H4 (cell line): Measurements from ENCODE around the gene ACR. TPM values are rescaled to one million over a fixed set of nuclear protein-coding genes. Genes with fewer than 3 reads are reported as not detected.
A peak's percentile ranks its signal among the peaks of the same experiment; 100 is the strongest.
"Not testable (repeated sequence)": the region's sequence is repeated elsewhere in the genome, so short reads cannot be mapped to it uniquely, and the experiment has no call there.

Experiments used
- DNase-seq: peaks from one replicate; pipeline ENCODE4 v3.0.0-alpha.2; 2015; ENCODE audit warnings: low spot score
- total RNA-seq: library from RNA; depleted of rRNA; stranded (reverse); fragments of >200 nt; shearing (Covaris generic); gene quantifications from 2 replicates; pipeline ENCODE4 v1.2.3, GENCODE V29; 2014; rRNA removed

The ACR gene
- total RNA-seq, 1 experiment from 2014 or later, result not detected

GRCh38 chr22:50780244-50780643, 42.2 kb downstream of the ACR start:
- DNase-seq, result not testable (repeated sequence)

- not testable (repeated sequence) for DNase-seq
Measured at GRCh38 chr22:50782253-50782652, 44.2 kb downstream of the ACR start.

GRCh38 chr22:50783033-50783879, 45.3 kb downstream of the ACR start, which contains the start of gene RABL2B:
RABL2B (minus strand) TSS chr22:50783636; CDS start chr22:50782294, 1,342 bp downstream.
- DNase-seq, result peak; percentile 71

GRCh38 chr22:50783880-50784276, 45.9 kb downstream of the ACR start:
- DNase-seq, result not testable (repeated sequence)

GRCh38 chr22:50785289-50785688, 47.3 kb downstream of the ACR start:
- DNase-seq, result not testable (repeated sequence)

GRCh38 chr22:50786936-50787335, 48.9 kb downstream of the ACR start:
- not testable (repeated sequence) for DNase-seq

Other genes with a start within 250 kb of the ACR start
- 8.6 and 9.4 TPM in 2 replicates for gene LMF2, start 230.5 kb upstream of the ACR start, total RNA-seq
- 39.0 and 76.8 TPM in 2 replicates for gene NCAPH2, start 230.0 kb upstream of the ACR start, total RNA-seq
- 1.3 and 11.9 TPM in 2 replicates for gene SCO2, start 212.6 kb upstream of the ACR start, total RNA-seq
- 0.39 and 0.68 TPM in 2 replicates for gene TYMP, start 208.2 kb upstream of the ACR start, total RNA-seq
- 0.18 and 0.48 TPM in 2 replicates for gene KLHDC7B, start 192.3 kb upstream of the ACR start, total RNA-seq
- gene SYCE3, start 175.3 kb upstream of the ACR start, total RNA-seq, result not detected in 2 replicates
- gene CPT1B, start 159.8 kb upstream of the ACR start, total RNA-seq, result 2.0 and 2.4 TPM in 2 replicates
- gene CHKB, start 155.4 kb upstream of the ACR start, total RNA-seq, result 9.4 and 12.1 TPM in 2 replicates
- 0.29 and 0.41 TPM in 2 replicates for gene MAPK8IP2, start 137.4 kb upstream of the ACR start, total RNA-seq
- gene ARSA, start 110.1 kb upstream of the ACR start, total RNA-seq, result 8.4 and 9.3 TPM in 2 replicates
- 0.19 and 0.62 TPM in 2 replicates for gene SHANK3, start 65.4 kb upstream of the ACR start, total RNA-seq
- 6.7 and 10.1 TPM in 2 replicates for gene RABL2B, start 45.4 kb downstream of the ACR start, total RNA-seq